GM21529 (cell line): Measurements from ENCODE around the gene CC2D1B.
"Not testable (repeated sequence)": the region's sequence is repeated elsewhere in the genome, so short reads cannot be mapped to it uniquely, and the experiment has no call there.

Experiments used
- ATAC-seq: cut with Tn5 transposase; IDR thresholded peaks from one replicate; pipeline ENCODE4 v1.9.1; 2021; ENCODE audit not compliant: unreplicated experiment

Gene CC2D1B, protein sequence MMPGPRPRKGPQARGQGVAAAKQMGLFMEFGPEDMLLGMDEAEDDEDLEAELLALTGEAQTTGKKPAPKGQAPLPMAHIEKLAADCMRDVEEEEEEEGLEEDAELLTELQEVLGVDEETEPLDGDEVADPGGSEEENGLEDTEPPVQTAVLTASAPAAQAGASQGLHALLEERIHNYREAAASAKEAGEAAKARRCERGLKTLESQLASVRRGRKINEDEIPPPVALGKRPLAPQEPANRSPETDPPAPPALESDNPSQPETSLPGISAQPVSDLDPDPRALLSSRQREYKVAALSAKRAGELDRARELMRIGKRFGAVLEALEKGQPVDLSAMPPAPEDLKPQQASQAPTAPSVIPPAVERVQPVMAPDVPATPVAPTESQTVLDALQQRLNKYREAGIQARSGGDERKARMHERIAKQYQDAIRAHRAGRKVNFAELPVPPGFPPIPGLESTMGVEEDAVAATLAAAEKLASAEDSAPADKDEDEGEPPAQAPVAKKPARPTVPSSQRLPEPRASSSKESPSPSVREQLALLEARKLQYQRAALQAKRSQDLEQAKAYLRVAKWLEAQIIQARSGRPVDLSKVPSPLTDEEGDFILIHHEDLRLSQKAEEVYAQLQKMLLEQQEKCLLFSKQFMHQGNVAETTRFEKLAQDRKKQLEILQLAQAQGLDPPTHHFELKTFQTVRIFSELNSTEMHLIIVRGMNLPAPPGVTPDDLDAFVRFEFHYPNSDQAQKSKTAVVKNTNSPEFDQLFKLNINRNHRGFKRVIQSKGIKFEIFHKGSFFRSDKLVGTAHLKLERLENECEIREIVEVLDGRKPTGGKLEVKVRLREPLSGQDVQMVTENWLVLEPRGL

DNA sequence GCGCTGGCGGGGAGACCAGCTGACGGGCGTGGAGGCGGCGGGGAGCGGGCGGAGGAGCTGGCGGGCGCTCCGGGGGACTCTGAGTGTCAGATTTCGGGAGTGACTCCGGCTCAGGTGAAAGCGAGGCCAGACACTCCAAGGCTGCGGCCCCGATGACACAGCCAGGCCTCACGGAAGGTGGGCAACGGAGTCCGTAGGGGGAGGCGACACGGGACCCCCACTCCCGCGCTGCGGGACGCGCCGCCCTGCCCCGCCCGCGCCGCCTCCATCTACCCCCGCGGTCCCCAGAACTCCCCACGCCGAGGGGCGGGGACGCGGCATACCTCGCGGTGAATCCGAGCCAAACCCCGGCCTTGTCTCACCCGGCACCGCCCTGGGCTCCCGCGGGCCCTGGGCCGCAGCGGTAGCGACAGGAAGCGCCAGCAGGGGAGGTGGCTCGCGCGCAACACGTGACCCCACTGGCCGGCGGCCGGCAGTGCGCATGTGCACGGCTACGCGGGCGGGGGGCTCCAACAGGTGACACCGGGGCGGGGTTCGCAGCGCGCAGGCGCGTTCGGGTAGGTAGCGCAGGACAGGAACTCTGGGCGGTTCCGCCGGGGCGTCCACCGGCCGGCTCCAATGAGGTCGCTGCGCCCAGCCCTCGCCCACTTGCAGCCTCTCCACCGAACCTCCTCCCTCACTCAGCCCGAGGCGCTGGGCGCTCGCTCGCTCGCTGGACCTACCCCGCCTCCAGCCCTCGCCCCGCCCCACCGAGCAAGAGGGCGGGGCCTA is at the start of gene CC2D1B:
CC2D1B (minus strand) TSS at position 460 of the 771 bp plus-strand sequence. CDS start 1,585 bp downstream, outside the sequence.
- peak; percentile 92 for ATAC-seq

DNA sequence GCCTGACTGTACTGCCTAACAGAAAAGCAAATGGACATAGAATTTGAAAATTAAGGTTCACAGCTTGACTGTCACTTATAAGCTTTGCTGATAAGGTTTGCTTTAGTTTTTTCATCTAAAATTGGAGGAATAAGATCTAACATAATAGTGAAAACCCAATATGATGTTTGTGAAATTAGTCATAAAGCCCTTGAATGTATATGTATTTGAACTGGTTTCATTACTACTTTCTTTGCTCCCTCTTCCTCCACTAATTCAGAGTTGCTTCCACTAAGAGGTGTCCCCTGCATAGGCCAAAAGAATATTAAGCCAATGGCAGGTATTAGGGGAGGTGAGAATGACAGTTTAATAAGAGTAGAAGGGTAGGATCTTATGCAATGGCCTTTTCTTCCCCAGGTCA is 48.9 kb upstream of the CC2D1B start:
- no peak for ATAC-seq

DNA sequence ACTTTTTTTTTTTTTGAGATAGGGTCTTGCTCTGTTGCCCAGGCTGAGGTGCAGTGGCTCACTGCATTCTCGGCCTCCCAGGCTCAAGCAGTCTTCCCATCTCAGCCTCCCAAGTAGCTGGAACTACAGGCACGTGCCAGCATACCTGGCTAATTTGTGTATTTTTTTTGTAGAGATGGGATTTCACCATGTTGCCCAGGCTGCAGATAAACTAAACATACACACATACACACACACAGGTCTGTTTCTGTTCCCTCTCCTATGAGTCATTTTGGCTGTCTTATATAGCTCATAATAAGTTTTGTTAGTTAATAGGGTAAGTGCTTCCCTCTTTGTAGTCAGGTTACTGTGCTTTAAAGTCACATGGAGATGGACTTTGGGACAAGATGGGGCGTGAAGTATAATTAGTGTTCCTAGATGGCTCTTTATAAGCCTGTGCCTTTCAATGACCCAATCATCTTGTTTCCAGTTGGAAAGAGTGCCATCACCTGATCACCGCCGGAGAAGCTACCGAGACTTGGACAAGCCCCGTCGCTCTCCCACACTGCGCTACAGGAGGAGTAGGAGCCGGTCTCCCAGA is 47.5 kb upstream of the CC2D1B start:
- no peak for ATAC-seq

DNA sequence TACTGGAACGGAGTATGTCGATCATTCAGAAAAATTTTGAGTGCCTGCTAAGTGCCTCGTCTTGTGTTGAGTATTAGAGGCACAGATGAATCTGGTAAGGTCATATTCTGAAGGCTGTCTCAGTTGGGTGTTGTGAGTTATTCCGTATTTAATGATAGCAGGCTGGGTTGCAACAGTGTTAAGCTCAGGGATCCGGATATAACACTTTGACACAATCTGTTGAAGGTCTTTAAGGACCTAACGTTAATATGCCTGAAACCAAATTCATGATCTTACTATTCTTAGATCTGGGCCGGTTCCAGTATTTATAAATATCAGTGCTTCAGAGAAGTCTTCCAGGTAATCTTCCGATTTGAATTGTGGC is 39.0 kb upstream of the CC2D1B start:
- ATAC-seq = no peak

DNA sequence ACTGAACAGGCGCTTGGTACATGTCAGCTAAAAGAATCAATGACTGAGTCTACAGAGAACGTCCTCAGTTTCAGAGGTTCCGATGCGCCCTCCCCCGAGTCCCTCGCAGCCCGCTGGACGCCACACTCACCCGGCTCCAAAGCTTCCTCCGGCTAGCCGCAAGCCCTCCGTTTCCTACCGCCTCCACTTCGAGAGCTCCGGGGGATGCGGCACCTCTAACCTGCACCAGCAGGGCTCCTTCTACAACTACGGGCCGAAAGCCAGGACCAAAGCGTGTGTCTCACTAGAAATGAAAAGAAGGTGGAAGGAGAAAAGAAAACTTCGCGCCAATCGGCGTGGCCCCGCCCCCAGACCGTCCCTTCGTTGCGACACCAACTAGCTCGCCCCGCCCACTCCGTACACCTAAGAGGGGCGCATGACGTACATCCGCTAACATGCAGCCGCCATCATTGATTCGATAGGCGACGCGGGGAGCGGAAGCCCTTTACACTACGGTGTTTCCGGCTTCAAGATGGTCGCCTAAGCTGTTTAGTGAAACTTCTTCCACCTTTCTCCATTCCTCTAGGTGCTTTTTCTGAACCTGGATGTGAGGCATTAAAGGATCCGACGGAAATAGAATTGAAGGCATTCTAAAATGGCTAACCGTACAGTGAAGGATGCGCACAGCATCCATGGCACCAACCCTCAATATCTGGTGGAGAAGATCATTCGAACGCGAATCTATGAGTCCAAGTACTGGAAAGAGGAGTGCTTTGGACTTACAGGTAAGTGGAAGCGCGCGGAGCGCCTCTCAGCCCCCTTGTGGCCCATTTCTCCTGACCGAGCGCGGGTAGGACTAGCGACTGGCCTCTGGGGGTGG is 38.3 kb upstream of the CC2D1B start, which contains the start of the genes ORC1 and PRPF38A:
ORC1 (minus strand) TSS at position 308 of the 859 bp plus-strand sequence. CDS start 2,200 bp downstream, outside the sequence.
PRPF38A (plus strand) TSS at position 487 of the 859 bp plus-strand sequence; CDS start at position 635, 148 bp downstream.
- ATAC-seq = peak; percentile 95

DNA sequence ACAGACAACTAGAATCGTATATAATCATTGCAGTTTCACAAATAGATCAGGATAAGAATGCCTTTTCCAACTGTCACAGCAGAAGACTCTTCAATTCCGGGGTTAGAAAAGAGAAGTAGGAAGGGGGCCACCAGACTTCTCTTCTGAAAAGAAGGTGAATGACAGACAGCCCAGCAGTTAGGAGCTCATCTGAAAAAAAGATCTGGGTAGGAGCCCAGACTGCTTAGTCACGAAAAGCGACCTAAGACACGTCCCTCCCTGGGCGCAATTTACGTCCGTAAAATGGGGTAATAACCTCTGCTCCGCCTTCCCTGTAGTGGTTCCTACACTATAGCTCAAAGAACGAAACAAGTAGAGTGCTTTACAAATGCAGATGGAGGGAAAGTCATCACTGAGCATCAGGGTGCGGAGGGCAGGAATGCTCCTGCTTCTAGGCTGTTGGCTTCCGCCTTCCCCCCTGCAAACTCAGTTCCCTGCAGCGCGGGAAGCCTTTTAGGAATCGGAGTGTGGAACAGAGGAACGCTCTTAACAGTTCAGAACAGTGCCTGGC is 37.6 kb upstream of the CC2D1B start:
- ATAC-seq = peak; percentile 30

DNA sequence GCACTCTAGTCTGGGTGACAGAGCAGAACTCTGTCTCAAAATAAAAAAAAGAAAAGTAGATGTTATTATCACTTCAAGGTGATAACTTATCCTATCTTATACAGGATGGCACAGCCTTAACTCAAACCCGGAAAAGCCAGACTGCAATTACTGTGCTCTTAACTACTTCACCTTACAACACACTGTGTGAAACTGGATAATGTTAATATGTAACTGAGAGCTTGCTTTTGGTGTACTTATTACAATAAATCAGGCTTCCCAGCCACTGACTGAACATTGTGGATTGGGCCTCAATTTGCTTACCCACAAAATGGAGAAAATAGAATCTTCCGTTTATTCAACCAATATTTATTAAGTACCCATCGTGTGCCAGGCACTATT is 36.8 kb upstream of the CC2D1B start:
- ATAC-seq = no peak

DNA sequence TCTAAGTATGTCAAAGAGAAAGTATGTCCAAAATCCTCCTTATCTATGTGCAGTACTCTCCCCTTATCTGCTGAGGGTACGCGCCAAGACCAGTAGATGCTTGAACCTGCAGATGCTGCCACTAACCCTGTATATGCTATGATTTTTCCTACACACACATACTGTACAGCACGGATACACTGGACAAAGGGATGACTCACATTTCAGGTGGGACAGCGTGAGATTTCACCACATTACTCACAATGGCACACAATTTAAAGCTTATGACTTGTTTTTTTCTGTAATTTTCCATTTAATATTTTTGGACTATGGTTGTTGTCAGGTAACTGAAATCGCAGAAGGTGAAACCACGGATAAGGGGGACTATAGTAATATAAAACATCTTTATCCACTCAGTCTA is 34.1 kb upstream of the CC2D1B start:
- no peak for ATAC-seq

DNA sequence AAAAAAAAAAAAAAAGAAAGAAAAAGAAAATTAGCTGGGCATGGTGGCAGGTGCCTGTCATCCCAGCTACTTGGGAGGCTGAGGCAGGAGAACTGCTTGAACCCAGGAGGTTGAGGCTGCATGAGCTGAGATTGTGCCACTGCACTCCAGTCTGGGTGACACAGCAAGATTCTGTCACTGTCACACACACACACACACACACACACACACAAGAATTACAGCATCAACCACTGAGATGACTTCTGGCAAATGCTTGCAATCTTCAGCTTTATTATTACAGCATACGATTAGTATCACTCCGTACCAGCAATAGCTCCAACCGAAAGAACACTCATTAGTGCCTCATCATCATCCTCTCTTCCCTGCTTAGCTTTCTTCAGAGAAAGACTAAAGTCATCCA is 33.6 kb upstream of the CC2D1B start:
- no peak for ATAC-seq

DNA sequence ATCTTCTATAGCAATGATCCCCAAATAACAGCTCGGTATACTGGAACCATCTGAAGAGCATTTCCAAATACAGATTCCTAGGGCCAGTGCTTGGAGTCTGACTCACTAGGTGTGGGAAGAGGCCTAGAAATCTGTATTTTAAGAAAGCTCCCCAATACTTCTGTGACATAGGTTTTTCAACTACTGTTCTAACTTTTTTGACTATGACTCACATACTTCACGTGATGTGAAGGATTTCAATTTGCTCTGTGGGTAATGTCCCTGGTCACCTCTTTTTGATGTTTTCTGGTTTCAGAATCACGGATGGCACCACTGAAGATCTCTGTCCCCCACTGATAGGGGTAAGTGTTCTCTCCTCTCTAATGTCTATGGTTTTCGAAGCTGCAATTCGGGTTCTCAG is 27.2 kb upstream of the CC2D1B start:
- ATAC-seq = no peak

DNA sequence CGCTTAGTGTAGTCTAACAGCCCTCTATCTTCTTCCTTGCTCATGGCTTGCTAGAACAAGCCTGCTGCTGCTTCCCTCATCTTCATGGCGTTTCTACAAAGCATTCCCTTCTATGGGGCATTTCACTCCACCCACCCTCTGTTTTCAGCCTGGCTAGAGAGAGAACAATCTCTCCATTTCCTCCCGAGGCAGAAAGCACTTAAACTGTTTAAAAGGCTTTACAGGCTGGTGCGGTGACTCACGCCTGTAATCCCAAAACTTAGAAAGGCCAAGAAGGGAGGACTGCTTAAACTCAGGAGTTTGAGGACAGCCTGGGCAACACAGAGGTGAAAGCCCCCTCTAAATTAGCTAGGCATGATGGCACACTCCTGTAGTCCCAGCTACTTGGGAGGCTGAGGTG is 20.5 kb upstream of the CC2D1B start:
- ATAC-seq = no peak

DNA sequence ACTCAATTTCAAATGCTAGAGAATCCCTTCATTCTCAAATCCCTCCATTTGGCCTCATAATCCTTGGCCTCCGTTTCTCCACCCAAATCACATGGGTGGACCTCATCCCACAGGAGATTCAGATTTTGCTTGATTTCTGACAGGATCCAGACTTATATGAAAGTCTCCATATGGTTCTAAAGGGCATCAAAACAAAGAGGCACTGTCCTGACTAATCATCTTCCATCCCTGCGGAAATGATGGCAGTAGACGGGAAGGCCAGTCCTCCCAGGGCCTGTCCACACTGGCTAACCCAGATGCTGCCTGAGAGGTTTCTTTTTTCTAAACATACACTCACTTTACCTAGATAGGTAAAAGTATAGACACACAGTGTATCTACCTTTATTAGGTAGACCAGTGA is 19.4 kb upstream of the CC2D1B start:
- ATAC-seq = no peak

DNA sequence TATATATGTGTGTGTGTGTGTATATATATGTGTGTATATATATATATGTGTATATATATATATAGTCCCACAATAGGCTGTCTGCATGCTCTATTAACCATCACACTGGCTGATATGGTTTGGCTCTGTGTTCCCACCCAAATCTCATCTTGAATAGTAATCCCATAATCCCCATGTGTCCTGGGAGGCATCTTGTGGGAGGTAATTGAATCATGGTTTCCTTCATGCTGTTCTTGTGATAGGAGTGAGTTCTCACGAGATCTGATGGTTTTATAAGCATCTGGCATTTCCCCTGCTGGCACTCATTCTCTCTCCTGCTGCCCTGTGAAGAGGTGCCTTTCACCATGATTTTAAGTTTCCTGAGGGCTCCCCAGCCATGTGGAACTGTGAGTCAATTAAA is 3.8 kb upstream of the CC2D1B start:
- ATAC-seq = not testable (repeated sequence)

DNA sequence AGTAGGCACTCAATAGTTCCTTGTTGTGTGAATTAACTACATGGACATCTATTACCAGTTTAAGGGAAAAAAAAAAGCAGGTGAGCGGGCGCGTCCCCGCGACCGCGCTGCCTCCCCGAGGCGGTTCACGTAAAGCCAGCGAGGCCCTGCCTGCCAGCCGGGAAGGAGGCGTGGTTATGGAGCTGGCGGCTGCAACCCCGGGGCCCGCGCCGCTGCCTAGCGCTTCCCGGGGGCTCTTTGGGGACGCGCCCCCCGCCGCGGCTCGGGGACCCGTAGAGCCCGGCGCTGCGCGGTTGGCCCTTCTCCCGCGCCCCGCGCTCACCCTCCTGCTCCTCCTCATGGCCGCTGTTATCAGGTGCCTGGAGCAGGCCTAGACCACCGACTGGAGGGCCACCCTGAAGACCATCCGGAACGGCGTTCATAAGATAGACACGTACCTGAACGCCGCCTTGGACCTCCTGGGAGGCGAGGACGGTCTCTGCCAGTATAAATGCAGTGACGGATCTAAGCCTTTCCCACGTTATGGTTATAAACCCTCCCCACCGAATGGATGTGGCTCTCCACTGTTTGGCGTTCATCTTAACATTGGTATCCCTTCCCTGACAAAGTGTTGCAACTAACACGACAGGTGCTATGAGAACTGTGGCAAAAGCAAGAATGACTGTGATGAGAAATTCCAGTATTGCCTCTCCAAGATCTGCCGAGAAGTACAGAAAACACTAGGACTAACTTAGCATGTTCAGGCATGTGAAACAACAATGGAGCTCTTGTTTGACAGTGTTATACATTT is 2.6 kb upstream of the CC2D1B start:
- ATAC-seq = no peak

DNA sequence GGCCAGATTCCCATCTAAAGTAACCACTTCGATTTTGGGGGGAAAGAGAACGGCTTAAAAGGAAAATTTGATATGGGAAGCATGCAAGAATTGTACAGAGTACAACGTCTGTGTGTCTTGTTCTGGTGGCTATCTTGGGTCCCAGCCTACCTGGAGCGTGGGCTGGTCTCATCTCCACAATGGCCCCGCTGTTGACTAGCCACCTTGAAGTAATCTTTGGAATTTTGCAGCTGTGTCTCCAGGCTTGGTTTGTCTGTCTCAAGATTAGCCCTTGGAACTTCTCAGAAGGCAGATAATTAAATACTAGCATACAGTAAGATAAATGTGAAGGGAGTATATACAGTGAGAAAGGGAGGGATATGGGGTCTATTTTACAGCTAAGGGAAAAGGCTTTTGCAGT is 1.3 kb upstream of the CC2D1B start:
- no peak for ATAC-seq

DNA sequence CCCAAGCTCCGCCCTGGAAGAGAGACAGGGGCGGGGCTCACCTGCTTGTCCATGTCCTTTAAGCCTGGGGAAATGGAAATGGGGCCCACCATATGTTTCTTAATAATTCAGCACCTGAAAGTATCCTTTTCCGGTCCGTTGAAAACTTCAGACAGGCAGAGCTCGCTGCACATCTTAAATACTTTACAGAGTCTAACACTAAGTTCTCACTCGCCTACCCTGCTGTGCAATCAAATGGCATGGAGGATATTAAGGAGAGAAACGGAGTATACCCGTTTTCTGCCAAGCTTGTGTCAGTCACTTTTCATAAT is 467 bp upstream of the CC2D1B start:
- no peak for ATAC-seq

DNA sequence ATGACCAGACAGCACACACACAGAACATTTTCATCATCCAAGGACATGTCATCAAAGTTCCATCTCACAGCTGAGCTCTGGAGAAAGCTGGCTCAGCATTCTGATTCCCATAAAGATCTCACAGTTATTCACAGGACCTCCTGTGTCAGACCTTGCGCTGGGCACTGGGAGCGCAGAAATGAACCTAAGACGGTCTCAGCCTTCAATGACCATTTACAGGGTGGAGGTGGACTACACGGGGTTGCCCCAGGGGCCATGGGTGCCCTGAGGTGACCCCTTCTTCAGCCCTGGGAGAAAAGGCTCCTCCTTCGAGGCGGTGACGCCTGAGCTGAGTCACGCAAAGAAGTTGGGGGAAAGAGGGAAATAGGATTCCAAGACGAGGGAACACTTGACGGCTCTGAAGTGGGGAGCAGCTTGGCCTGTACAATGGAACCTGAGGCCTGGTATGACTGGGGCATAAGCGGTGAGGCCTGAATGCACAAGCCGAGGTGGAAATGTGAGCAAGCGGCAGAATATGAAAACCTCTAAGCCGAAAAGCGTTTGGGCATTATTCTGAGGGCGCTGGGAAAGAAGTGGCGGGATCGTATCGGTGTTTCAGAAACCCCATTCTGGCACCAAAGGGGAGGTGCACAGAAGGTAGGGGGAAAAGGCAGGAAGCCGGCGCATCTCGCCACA is 797 bp downstream of the CC2D1B start:
- no peak for ATAC-seq

DNA sequence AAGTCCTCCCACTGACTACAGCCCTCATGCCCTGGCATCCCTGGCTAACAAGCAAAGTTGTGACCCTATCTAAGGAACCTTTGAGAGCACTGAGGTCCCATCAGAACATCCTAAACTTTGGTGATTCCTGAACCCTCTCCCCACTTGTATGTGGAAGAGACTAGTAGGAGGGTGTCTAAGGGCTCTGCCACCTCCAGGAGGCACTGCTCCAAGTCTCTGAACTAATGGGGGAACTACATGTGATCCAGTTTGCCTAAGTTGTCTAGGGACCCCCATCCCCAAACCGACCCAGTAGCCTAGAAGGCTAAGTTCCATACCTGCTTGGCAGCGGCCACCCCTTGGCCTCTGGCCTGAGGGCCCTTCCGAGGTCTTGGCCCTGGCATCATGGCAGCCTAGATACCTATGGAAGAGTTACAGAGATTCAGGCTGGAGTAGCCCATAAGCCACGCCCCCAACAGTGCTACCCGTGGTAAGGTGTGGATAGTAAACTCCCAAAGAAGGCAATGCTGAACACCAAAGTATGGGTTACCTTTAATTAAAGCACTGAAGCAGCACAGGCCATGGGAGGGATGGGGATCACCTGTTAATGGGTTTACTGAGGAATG is 1.7 kb downstream of the CC2D1B start:
- ATAC-seq = no peak
